Endothelial cell of hepatic sinusoid (primary cell): Measurements from ENCODE around the gene NAXE.
"Not testable (repeated sequence)": the region's sequence is repeated elsewhere in the genome, so short reads cannot be mapped to it uniquely, and the experiment has no call there.

Experiments
- in situ Hi-C: cut with HindIII; loops from 2 replicates; pipeline ENCODE4 v1.10.0; 2017; ENCODE audit warnings: low sequenced_read_pairs

Gene NAXE

DNA sequence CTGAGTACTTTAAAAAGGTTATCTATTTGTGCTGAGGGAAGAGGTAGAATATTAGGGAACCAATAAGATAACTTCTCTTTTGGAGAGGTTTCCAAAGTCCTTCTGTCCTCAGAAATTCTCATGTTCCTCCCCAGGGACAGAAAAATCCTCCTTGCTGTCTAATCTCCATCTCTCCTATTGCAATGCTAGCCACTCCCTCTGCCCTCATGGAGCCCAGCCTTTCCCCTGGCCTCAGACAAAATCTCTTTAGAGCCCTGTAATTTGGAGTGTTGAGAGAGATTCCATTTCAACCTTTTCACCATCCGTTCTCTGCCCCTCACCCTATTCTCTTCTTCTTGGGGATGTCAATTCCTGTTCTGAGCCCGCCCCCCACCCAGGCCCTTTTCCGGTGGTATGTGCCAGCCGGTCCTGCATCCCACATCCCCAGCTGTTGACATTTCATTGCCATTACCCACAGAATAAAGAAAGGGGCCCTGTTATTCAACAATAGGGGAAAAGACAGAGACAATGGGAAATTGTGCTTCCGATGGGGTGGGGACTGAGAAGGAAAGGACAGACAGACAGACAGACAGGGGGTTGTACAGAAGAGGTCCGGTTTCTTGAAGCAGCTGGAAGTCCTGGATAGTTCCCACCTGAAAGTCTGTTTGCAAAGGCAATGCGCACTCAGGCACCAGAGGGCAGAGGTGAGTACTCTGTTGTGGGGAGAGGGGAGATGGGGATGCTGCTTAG lies 27.4 kb downstream of the NAXE start, which contains the start of gene HAPLN2:
TSS of gene HAPLN2 (plus strand) at position 563 of the 729 bp plus-strand sequence. CDS start 4,076 bp downstream, outside the sequence.
- in situ Hi-C loops = loop anchor here (5.0 kb wide), 1 partner anchor 42 kb away; the partner anchor contains the start of gene TTC24

DNA sequence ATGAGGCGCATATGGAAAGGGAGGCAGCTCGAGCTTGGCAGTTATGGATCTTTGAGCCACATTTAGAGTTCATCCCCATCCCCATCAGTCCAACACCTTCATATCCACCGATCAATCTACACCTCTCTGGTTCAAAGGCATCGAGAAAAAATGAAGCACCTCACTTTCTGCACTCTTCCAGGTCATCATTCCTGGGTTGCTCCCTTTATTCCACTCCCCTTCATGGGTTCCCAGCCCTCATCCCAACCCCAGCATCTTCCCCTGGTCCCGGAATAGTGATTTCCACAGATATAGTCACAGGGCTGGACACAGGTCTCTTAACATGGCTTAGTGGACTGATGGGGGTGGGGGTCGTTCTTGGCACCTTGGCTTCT lies 28.0 kb downstream of the NAXE start:
- in situ Hi-C loops = loop anchor here (5.0 kb wide), 1 partner anchor 42 kb away; the partner anchor contains the start of gene TTC24

DNA sequence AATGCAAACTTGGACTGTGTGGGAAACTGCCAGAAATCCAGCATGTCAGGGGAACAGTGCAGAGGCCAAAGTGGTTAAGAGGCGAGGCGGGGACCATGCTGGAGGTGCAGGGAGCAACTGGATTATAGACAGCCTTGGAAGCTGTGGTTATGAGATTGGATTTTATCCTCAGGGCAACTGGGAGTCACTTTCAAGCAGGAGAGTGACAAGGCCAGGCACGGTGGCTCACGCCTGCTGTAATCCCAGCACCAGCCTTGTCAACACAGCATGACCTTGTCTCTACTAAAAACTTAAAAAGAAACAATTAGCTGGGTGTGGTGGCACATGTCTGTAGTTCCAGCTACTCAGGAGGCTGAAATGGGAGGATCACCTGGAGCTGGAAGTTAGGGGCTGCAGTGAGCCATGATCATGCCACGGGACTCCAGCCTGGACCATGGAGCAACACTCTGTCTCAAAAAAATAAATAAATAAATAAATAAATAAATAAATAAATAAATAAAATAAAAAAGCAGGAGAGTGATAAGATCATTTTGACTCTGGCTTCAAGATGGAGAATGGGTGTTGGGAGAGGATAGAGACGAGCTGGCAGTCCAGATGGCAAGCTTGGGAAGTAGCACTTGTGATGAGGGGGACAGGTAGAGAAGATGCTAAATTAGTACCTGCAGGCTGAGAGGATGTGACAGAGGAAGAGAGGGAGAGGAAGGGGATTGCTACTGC lies 31.2 kb downstream of the NAXE start:
- in situ Hi-C loops = loop anchor here (5.0 to 10.0 kb wide), 2 partner anchors 92 to 100 kb away; no protein-coding TSS in a partner anchor

DNA sequence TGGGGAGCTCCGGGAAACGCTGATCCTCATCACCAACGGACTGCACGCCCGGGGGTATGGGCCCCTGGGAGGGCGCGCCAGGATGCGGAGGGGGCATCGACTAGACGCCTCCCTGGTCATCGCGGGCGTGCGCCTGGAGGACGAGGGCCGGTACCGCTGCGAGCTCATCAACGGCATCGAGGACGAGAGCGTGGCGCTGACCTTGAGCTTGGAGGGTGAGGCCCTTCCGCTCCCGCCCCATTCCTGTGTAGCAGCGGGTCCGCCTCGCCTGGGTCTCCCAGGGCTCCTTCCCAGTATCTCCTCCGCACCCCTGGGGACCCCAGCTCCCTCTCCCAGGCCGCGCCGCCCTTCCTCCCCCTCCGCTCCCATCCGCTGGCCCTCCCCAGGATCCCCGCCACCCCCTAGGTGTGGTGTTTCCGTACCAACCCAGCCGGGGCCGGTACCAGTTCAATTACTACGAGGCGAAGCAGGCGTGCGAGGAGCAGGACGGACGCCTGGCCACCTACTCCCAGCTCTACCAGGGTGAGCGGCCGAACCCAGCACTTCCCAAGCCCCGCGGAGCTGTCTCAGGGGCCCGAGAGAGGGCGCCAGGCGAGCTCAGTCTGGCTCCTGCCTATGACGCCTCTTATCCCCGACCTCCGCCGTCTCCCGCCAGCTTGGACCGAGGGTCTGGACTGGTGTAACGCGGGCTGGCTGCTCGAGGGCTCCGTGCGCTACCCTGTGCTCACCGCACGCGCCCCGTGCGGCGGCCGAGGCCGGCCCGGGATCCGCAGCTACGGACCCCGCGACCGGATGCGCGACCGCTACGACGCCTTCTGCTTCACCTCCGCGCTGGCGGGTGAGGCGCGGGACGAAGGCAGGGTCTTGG lies 32.6 kb downstream of the NAXE start:
- in situ Hi-C loops = loop anchor here (5.0 to 10.0 kb wide), 2 partner anchors 91 to 102 kb away; no protein-coding TSS in a partner anchor

DNA sequence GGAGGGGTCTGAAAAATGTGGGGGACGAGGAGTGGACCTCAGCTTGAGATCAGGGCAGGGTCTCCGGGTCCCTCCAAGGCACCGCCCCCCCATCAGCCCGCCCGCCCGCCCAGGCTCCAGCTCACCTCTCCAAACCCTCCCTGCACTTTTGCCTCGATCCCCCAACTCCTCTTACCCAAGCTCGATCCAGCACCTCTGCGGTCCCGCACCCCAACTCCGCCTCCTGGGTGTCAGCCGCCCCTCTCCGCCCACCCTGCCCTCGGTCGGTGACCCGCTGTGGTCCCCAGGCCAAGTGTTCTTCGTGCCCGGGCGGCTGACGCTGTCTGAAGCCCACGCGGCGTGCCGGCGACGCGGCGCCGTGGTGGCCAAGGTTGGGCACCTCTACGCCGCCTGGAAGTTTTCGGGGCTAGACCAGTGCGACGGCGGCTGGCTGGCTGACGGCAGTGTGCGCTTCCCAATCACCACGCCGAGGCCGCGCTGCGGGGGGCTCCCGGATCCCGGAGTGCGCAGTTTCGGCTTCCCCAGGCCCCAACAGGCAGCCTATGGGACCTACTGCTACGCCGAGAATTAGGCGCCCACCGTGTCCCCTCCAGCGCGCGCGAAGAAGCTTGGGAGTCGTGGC lies 33.3 kb downstream of the NAXE start:
- in situ Hi-C loops = loop anchor here (5.0 to 10.0 kb wide), 3 partner anchors 57 to 103 kb away; no protein-coding TSS in a partner anchor

DNA sequence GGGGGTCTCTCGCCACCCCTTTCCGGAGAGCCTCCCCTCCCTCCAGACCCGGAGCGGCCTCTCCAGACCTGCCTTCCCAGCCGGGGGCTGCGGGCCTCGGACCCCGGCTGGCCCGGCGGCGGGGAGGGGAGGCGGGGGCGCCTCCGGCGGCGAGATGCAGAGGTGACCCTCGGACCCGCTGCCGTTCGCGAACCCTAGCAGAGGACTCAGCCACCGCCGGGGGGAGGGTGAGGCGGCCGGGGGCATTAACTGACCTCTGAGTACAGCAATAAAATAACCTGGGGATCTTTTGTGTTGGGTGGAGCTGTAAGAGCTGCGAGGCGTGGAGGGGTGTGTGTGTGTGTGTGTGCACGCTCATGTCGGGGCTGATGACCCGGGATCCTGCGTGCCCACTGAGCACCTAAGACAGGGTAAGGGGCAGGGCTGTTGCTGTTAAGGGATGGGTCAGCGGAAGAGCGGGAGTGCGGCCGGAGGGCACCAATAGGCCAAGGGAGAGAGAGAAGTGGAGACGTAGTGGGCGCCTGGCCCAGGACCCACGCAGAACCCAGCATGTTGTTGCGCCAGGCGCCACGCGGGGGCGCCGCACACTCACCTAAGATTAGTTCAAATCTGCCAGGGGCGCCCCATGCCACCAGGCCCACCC lies 34.0 kb downstream of the NAXE start:
- in situ Hi-C loops = loop anchor here (5.0 to 10.0 kb wide), 2 partner anchors 57 to 89 kb away; no protein-coding TSS in a partner anchor

DNA sequence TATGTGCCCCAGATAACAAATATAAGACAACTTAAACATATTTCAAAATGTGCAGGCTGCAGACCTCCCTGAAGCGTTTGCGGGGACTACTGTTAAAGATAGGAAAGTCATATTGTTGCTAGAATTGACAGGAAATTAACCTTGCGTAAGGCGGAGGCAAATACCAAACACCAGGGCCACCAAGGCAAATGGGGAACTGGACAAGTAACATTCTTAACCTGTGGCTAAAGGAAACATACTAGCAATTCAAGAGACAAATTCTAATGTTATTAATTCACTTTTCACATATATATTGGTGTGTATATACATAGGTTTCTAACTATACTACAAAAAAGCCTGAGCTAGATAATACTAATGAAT lies 34.5 kb downstream of the NAXE start:
- in situ Hi-C loops = loop anchor here (5.0 to 10.0 kb wide), 2 partner anchors 56 to 89 kb away; no protein-coding TSS in a partner anchor

DNA sequence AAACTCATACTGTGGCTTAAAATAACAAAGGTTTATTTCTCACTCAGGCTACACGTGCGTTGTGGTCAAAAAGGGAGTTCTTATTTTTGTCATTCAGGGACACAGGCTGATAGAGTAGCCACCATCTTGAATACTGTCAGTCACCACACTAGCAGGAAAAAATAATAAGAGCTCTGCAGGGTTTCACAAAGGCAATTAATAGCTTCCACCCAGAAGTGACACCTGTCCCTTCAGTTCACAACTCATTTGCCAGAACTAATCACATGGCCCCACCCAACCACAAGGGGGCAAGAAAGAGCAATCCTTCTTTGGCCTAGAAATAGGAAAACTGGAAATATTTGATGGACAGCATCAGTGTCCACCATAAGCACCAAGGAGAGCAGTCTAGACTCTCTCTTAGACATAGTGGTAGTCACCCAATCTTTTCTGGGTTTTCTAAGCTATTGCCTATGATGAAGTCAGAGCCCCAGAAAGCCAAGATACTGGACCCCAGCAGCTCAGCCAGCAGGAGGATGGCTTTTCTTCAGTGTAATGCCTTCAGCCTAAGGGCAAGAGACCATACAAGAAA lies 35.8 kb downstream of the NAXE start:
- in situ Hi-C loops = loop anchor here (5.0 to 10.0 kb wide), 2 partner anchors 55 to 87 kb away; no protein-coding TSS in a partner anchor

DNA sequence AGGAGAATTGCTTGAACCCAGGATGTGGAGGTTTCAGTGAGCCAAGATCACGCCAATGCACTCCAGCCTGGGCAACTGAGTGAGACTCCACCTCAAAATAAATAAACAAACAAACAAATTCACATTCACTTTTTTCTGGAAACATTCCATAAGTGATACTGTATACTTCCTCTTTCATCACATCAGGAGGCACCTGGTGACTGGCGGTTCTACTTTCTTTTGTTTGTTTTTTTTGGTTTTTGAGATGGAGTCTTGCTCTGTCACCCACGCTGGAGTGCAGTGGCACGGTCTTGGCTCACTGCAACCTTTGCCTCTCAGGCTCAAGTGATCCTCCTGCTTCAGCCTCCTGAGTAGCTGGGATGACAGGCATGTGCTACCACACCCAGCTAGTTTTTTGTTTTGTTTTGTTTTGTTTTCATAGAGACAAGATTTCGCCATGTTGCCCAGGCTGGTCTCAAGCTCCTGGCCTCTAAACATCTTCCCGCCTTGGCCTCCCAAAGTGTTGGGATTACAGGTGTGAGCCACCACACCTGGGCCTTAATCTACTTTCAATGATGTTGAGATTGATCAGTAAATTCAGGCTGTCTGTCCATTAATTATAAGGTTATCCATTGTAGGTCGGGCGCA lies 38.4 kb downstream of the NAXE start:
- in situ Hi-C loops = loop anchor here (5.0 to 10.0 kb wide), 2 partner anchors 52 to 85 kb away; no protein-coding TSS in a partner anchor

DNA sequence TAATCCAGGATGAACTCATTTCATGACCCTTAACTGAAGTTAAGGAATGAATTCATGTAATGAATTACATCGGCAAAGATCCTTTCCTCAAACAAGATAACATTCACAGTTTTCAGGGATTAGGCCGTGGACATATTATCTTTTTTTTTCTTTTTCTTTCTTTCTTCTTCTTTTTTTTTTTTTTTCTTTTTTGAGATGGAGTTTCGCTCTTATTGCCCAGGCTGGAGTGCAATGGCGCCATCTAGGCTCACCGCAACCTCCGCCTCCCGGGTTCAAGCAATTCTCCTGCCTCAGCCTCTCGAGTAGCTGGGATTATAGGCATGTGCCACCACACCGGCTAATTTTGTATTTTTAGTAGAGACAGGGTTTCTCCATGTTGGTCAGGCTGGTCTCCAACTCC lies 39.6 kb downstream of the NAXE start:
- in situ Hi-C loops = not testable (repeated sequence)

DNA sequence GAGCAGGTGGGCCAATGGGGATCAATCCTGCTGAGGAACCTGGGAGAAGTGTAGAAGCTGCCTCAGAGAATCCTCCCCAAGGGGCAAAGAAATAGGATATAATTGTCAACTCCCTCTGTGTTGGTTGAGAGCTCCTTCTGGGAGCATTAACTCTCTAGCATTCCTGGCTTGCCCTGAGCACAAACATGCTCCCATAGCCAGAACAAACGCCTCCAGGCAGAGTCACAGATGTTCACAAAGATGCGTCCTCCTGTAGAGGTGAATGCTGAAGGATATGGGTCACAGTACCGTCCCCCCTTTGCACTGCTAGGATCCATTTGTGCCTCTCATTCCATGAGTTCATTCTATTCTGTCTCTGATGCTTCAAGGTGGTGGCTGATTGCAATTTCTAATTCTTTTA lies 40.8 kb downstream of the NAXE start:
- in situ Hi-C loops = no loop called here

DNA sequence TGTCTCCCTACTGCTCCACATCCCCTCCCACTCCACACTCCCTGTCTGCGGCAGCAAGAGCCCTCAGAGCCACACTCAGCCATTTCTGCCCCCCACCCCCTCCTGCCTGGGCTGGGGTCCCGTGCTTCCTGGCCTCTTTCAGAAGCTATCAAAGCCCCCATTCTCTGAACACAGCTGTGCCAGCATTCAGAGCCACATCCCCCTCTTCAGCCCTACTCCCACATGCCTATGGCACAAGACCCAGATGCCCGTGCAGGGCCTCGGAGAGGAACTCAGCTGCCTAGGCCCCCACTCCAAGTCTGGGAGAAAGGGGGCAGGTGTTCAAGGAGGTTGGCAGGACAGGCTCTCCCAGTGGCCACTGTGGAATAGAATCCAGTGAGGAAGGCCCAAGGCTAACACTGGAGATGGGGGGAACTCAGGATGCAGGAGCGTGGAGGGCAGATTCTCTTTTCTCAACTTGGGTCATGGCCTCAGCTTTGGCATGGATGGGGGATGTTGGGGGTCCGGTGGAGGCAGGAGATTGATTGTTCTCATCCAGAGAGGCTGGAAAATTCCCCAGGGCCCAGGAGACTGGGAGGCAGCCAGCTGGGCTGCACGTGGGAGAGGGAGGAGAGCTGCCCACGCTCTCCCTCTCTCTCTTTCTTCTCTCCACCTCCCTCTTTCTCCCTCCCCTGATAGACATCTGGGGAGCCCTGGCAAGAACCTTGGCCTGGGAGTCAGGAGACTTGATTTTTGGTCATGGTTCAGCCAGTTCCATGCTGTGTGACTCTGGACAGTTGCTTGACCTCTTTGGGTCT lies 46.8 kb downstream of the NAXE start:
- in situ Hi-C loops = no loop called here

DNA sequence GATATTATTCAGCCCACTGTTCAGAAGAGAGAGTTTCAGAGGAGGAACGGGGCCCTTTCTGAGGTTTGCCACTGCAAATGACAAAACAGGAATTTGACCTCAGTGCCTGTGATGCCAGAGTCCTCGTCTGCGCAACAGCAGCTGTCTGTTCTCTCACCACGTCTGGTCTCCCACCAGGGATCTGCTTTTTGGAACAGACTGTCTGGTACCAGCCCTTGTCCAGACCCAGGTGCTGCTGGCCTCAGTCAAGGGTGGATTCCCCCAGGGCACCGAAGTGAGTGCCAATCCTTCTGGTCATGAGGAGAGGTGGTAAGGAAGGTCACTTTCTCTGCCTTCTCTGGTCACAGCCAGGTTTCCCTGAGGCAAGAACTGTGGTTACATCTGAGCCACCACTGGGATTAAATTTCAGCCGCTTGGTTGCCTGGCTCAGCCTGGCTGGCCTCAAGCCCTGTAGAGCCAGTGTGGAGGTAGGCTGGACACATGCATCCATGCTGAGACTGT lies 48.1 kb downstream of the NAXE start:
- in situ Hi-C loops = no loop called here

DNA sequence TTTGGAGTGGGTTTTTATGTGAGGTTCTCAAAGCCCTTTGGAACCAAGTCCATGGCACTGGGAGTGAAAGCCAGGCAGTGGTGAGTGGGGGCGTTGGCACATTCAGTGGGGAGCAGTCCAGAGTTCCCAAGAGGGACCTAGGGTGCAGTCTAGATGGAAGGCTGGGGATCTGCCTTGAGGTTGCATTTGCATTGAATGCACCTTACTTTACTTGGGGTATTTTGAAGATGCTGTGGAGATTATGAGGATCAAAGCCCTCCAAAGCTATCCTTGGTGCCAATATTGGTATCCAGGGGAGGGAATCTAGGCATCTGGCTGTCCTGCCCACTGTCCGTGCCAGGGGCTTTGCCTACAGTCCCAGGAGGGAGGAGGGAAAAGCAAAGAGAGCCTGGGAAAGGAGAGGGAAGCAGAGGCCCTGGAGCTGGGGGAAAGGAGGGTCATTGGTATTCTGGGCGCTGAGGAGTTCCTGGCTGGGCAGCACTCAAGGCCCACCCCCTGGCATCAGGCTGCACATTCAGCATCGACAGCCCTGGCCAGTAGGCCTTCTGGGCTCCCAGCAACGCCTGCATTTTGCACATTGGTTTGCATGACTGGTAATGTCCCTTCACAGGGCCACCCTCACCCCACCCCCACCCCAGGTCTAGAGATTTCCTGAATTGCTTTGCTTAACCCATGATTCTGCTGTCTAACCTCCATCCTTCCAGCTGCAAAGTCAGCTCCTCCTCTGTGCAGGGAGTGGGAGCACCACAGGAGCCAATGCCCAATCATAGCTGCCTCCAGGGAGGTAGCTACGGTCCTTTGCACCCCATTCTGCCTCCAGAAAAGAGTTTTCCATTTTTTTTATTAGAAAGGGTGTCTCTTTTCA lies 49.5 kb downstream of the NAXE start:
- in situ Hi-C loops = no loop called here

DNA sequence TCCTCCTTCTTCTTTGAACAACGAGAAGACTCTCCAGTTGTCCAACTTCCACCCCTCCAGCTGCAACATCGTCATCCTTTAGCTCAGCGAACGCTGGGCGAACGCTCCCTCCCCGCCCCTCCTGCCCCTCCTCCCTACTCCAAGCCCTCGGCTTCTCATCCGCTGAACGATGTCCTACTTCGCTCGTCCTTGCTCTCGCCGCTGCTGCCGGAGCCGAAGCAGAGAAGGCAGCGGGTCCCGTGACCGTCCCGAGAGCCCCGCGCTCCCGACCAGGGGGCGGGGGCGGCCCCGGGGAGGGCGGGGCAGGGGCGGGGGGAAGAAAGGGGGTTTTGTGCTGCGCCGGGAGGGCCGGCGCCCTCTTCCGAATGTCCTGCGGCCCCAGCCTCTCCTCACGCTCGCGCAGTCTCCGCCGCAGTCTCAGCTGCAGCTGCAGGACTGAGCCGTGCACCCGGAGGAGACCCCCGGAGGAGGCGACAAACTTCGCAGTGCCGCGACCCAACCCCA lies 50.2 kb downstream of the NAXE start, which contains the start of gene BCAN:
TSS of gene BCAN (plus strand) at position 357 of the 504 bp plus-strand sequence. CDS start 3,938 bp downstream, outside the sequence.
- in situ Hi-C loops = no loop called here

DNA sequence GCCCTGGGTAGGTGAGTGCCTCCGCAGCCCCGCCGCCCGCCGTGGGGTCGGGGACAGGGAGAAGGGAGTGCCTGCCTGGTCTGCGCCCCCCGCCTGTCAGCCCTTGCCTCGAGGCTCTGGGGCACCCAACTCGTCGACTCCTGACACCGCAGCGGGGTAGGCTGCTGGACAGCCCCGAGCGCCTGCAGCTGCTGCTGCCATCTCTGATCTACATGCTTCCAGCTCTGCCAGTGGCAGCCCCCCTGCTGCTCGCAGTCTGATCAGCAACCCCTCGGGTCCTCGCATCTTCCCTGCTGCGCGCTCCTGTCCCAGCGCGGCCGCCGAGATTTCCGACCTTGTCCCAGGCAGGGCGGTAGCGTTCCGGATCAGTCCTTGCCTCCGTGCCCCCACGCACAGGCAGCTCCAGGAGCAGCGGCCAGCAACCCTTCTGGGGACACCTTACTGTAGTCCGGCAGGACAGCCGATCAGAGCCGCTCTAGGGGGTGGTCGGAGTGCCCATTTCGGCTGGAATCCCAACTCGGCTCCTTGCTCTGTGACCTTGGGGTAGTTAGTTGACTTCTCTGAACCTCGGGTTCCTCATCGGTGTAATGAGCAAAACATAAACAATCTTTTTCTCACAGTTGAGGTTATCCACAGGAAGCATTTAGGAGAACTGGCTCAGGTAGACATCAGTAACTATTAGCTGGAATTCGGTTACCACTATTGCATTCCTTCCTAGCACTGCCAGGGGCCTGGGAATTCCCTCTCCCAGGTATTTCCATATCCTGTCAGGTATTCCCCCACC lies 50.9 kb downstream of the NAXE start:
- in situ Hi-C loops = no loop called here
